Measurements from ENCODE around the gene PCAT6.
"Not testable (repeated sequence)": the region's sequence is repeated elsewhere in the genome, so short reads cannot be mapped to it uniquely, and the experiment has no call there.

PCAT6 gene

GRCh38 chr1:202806845-202807450, 3.8 kb upstream of the PCAT6 start:
- DNase-seq (ENCODE audit: low read depth in 4 of 4, low spot score in 1 of 4) = peak in 2 of 4 experiments; percentile 6 to 14

- DNase-seq (ENCODE audit: low read depth in 4 of 4, low spot score in 1 of 4) = peak in 3 of 4 experiments; percentile 12 to 35 (median 14)
These were observed 3.3 kb upstream of the PCAT6 start for GRCh38 chr1:202807451-202807925.

- DNase-seq (ENCODE audit: low read depth in 4 of 4, low spot score in 1 of 4) = peak in 3 of 4 experiments; percentile 33 to 64 (median 52)
These were observed 2.6 kb upstream of the PCAT6 start, which contains the start of gene KDM5B for GRCh38 chr1:202807926-202808757. Gene KDM5B (minus strand): TSS chr1:202808421. CDS start chr1:202808305, 116 bp downstream.

- DNase-seq (ENCODE audit: low read depth in 4 of 4, low spot score in 1 of 4) = no peak
These were observed 1.1 kb upstream of the PCAT6 start for GRCh38 chr1:202809597-202810159.

- DNase-seq (ENCODE audit: low read depth in 4 of 4, low spot score in 1 of 4) = no peak
These were observed 550 bp upstream of the PCAT6 start for GRCh38 chr1:202810193-202810614.

- peak in 1 of 4 experiments; percentile 36 for DNase-seq (ENCODE audit: low read depth in 4 of 4, low spot score in 1 of 4)
These were observed 782 bp downstream of the PCAT6 start for GRCh38 chr1:202811296-202812175.

GRCh38 chr1:202812176-202813026, 1.6 kb downstream of the PCAT6 start:
- no peak for DNase-seq (ENCODE audit: low read depth in 4 of 4, low spot score in 1 of 4)

GRCh38 chr1:202815120-202815519, 4.4 kb downstream of the PCAT6 start:
- DNase-seq (ENCODE audit: low read depth in 4 of 4, low spot score in 1 of 4) = no peak

- no peak for DNase-seq (ENCODE audit: low read depth in 4 of 4, low spot score in 1 of 4)
These were observed 8.1 kb downstream of the PCAT6 start for GRCh38 chr1:202818819-202819218.

GRCh38 chr1:202821467-202821866, 10.7 kb downstream of the PCAT6 start:
- DNase-seq (ENCODE audit: low read depth in 4 of 4, low spot score in 1 of 4) = no peak

GRCh38 chr1:202825748-202826147, 15.0 kb downstream of the PCAT6 start:
- no peak for DNase-seq (ENCODE audit: low read depth in 4 of 4, low spot score in 1 of 4)

GRCh38 chr1:202829223-202829622, 18.5 kb downstream of the PCAT6 start:
- DNase-seq (ENCODE audit: low read depth in 4 of 4, low spot score in 1 of 4) = not testable (repeated sequence)

GRCh38 chr1:202831906-202832305, 21.2 kb downstream of the PCAT6 start:
- DNase-seq (ENCODE audit: low read depth in 4 of 4, low spot score in 1 of 4) = no peak

- DNase-seq (ENCODE audit: low read depth in 4 of 4, low spot score in 1 of 4) = peak in 1 of 4 experiments; percentile 13
These were observed 24.2 kb downstream of the PCAT6 start for GRCh38 chr1:202834771-202835547.

GRCh38 chr1:202835548-202836072, 24.9 kb downstream of the PCAT6 start:
- no peak for DNase-seq (ENCODE audit: low read depth in 4 of 4, low spot score in 1 of 4)

- no peak for DNase-seq (ENCODE audit: low read depth in 4 of 4, low spot score in 1 of 4)
These were observed 26.1 kb downstream of the PCAT6 start for GRCh38 chr1:202836623-202837403.

GRCh38 chr1:202837746-202838262, 27.1 kb downstream of the PCAT6 start:
- no peak for DNase-seq (ENCODE audit: low read depth in 4 of 4, low spot score in 1 of 4)

- no peak for DNase-seq (ENCODE audit: low read depth in 4 of 4, low spot score in 1 of 4)
These were observed 32.3 kb downstream of the PCAT6 start for GRCh38 chr1:202843081-202843480.
